Ecto neural progenitor cell (in vitro differentiated cells): Measurements from ENCODE around the gene FARSA.
"Not testable (repeated sequence)": the region's sequence is repeated elsewhere in the genome, so short reads cannot be mapped to it uniquely, and the experiment has no call there.

Experiments used
- DNase-seq: peaks from one replicate; pipeline ENCODE4 v3.0.0-alpha.2; 2018; ENCODE audit warnings: low spot score

The FARSA gene

DNA sequence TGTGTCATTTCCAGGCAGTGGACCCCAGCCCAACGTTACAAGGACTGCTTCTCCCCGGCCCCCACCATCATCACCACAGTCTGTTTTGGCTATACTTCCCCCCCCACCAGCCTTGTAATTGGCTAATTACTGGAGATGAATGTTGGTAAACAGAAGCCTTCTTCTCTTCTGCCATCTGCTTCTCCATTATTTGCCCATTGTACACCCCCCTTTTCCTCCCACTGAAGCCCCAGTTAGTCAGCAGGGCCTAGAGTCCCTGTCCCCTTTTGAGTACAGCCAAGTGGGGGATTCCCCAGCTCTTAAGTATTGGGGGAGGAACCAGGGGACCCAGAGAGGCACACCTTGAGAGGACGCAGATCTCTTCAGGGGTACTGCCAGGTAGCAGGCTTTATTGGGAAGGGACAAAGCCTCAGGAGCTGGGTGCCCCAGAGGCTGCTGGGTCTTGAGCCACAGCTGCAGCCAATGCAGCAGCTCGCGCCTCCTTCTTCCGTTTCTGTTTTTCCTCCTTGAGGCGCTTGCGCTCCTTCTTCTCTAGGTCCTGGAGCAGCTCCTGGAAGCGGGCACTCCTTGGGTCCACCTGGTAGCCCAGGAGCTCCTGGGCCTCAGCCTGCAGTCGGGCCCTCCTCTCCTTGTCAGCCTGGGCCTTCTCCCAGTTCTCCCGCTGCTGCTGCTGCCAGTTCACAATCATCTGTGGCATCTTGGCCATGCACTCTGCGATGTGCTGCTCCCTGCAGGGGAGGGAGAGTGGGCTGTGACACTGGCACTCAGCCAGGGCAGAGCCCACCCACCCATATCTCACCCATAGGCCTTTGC lies 20.5 kb upstream of the FARSA start:
- DNase-seq, result no peak

DNA sequence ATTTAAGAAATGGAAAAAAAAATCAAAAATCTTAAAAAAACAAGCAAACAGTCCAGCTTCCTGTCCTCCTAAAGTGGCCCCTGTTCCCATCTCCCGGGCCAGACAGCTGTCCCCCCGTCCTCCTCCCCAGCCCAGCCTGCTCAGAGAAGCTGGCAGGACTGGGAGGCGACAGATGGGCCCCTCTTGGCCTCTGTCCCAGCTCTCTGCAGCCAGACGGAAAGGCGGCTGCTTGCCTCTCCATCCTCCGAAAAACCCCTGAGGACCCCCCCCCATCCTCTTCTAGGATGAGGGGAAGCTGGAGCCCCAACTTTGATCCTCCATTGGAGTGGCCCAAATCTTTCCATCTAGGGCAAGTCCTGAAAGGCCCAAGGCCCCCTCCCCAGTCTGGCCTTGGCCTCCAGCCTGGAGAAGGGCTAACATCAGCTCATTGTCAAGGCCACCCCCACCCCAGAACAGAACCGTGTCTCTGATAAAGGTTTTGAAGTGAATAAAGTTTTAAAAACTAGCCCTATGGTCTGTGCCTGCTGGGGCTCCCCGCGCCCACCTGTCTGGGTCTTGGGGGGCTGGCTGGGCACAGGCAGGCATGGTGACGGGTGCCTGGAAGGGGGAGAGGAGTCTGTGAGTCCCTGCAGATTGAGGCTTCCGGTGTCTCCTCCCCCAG lies 19.8 kb upstream of the FARSA start:
- no peak for DNase-seq

DNA sequence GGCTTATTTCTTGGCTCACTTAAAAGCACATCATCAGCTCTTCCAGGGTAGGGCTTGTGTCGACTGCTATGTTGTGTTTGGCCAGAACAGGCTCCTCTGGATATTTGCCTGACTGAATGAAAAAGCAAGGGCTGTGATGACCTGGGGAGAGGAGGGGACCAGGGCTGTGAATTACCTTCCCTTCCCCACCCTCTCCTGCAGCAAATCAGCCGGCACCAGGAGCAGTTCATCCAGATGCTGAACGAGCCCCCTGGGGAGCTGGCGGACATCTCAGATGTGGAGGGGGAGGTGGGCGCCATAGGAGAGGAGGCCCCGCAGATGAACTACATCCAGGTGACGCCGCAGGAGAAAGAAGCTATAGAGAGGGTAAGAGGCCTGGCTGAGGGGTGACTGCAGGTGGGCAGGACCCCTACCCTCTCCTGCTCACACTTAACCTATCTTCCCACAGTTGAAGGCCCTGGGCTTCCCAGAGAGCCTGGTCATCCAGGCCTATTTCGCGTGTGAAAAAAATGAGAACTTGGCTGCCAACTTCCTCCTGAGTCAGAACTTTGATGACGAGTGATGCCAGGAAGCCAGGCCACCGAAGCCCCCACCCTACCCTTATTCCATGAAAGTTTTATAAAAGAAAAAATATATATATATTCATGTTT lies 19.1 kb upstream of the FARSA start:
- DNase-seq, result no peak

DNA sequence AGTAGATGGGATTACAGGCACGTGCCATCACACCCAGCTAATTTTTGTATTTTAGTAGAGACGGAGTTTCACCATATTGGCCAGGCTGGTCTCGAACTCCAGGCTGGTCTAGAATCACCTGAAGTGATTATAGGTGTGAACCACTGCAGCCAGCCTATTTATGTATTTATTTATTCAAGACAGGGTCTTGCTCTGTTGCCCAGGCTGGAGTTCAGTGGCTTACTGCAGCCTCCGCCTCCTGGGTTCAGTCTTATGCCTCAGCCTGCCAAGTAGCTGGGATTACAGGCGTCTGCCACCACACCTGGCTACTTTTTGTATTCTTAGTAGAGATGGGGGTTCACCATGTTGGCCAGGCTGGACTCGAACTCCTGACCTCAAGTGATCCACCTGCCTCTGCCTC lies 18.5 kb upstream of the FARSA start:
- not testable (repeated sequence) for DNase-seq

DNA sequence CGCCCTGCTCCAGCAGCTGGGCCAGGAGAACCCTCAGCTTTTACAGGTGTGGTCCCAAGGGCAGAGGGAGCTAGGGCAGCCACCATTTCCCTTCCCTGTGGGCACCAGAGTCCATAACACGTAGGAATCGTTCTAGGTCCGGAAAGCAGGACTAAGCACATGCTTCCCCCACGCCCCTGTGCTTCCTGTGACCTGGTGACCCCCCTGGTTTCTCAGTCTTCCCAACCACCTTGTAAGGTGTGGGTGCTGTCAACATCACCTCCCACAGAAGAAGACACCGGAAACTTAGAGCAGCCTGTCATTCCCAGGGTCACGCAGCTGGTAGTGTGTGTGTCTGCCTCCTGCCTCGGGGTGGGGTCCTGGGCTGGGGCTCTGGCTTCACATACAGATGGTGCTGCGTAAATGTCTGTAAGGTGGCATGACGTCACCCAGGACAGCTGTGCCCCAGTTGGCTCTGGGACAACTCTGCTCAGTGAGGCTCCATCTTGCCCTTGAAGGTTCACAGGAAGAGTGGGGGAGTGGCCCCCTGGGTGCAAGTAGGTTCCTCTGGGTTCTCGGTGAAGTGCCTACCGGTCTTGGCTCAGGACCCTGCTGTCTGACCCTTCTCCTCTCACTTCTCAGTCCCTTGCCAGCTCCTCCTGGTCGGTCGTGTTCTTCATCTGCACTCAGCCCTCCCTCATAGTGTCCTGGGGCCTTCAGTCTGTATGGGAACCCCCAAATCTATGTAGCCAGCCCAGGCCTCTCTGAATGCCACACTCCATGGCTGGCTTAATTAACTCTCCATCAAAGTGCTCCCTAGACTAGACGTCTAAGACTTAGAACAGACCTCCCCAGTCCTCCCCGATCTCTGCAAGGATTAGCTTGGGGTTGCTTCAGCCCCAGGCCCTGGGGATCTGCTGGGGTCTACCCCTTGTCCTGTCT lies 16.1 kb upstream of the FARSA start:
- no peak for DNase-seq

DNA sequence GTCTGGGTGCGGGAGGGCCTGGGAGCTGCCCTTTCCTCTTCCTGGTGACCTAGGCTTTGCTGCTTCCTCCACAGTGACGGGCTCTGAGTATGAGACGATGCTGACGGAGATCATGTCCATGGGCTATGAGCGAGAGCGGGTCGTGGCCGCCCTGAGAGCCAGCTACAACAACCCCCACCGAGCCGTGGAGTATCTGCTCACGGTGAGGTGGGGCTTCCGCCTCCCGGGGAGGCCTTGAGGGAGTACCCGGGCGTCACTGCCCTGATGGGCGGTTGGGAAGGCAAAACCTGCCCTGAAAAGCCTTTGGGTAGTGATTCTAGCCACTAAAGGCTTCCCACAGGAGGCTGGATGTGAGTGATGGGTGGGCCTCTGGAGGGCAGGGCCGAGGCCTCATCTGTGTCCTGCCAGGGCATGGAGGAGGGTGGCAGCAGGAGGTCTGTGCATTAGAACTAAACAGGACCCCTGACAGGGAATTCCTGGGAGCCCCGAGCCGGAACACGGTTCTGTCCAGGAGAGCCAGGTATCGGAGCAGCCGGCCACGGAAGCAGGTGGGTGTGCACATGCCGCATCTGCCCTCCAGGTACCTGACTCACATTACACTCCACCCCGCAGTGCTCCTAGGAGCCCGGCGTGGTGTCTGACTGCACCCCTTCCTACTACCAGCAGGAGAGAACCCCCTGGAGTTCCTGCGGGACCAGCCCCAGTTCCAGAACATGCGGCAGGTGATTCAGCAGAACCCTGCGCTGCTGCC lies 15.3 kb upstream of the FARSA start:
- no peak for DNase-seq

DNA sequence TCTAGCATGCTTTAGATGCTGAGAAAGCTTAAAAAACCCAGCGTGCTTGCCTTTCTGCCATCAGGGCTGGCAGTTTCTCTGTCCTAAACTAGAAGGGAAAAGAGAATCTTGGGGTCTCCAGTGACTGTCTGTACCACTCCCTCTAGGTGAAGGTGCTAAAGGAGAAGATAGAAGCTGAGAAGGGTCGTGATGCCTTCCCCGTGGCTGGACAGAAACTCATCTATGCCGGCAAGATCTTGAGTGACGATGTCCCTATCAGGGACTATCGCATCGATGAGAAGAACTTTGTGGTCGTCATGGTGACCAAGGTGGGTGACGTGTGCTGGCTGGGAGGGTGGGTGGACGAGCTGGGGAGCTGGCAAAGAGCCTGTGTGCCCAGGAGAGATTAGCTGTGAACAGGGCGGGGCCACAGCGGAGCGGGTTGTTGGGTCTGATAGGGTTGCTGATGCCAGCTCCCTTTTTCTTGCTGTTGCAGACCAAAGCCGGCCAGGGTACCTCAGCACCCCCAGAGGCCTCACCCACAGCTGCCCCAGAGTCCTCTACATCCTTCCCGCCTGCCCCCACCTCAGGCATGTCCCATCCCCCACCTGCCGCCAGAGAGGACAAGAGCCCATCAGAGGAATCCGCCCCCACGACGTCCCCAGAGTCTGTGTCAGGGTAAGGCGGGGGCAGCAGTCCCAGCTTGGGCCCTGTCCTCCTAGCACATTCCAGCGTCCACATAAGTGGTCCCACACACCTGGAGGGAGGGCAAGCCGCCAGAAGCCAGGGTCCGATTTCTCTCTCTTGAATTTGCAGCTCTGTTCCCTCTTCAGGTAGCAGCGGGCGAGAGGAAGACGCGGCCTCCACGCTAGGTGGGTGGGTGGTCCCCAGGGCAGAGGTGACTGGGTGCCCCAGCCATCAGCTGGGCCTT lies 14.4 kb upstream of the FARSA start:
- no peak for DNase-seq

DNA sequence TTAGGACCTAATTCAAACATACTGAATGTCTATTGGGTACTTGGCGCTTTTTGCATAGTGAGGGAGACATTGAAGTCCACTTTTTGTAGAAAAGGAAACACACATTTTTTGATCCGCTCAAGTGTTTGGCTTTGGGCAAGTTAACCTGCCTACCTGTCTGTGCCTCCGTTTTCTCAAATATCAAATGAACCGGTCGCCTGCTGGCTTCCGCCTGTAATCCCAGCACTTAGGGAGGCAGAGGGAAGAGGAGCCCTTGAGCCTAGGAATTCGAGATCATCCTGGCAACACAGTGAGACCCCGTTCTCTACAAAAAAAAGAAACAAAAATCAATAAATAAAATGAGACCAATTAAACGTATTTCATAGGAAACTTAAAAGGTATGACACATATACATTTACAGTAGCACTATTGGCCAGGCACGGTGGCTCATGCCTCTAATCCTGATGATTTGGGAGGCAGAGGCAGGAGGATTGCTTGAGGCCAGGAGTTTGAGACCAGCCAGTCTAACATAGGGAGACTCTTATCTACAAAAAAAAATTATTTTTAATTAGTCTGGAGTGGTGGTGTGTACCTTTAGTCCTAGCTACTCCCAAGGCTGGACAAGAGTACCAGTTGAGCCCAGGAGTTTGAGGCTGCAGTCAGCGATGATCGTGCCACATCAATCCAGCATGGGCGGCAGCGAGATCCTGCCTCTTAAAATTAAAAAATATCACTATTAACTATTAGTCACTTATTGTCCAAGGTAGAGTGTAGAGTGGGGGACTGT lies 13.4 kb upstream of the FARSA start:
- DNase-seq, result no peak

DNA sequence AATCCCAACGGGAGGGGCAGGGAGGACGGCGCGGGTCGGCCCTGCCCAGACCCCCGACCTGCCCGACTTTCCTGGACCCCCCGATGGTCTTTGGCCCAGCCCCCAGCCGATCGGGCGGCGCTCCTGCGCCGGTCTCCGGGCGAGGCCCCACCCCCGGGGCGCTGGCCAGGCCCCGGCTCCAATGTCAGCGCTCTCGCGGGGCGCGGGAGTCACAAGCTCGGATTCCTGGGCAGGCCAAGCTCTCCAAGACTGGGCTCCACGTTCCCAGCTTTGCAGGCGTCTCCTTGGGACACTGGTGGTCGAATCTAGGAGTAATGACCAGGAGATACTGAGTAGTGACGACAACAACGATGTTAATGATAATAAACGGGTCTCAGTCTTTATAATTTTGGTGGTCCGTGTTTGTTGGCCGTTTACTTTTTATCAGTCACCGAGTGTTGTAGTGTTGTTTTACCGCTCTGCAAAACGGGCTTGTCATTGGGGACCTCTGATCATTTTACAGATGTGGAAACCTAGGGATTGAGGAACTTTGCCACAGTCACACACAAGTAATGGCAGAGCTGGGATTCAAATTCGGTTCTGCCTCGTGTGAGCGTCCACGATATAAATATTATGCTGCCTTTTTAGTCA lies 12.7 kb upstream of the FARSA start:
- DNase-seq, result peak; percentile 89

DNA sequence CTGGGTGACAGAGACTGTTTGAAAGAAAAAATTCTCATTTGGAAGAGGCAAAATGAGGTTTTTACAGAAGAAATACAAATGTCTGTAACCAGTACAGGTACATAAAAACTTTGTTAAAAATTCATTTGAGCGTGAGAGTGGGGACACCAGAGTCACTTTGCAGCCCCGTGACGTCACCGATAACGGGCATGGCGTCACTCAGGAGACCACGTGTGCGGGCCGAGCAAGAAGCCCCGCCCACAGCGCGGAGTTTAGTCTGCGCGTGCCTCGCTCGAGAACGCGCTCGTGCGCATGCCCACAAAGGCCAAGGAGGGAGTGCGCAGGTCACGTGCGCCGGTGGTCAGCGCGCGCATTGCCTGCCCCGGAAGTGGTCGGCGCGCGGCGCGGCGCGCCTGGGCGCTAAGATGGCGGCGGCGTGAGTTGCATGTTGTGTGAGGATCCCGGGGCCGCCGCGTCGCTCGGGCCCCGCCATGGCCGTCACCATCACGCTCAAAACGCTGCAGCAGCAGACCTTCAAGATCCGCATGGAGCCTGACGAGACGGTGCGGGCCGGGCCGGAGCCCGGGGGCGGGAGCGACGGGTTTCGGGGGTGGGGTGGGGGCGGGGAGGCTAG lies 12.1 kb upstream of the FARSA start, which contains the start of gene RAD23A:
TSS of gene RAD23A (plus strand) at position 384 of the 613 bp plus-strand sequence. CDS start at position 471, 87 bp downstream.
- DNase-seq, result peak; percentile 99

DNA sequence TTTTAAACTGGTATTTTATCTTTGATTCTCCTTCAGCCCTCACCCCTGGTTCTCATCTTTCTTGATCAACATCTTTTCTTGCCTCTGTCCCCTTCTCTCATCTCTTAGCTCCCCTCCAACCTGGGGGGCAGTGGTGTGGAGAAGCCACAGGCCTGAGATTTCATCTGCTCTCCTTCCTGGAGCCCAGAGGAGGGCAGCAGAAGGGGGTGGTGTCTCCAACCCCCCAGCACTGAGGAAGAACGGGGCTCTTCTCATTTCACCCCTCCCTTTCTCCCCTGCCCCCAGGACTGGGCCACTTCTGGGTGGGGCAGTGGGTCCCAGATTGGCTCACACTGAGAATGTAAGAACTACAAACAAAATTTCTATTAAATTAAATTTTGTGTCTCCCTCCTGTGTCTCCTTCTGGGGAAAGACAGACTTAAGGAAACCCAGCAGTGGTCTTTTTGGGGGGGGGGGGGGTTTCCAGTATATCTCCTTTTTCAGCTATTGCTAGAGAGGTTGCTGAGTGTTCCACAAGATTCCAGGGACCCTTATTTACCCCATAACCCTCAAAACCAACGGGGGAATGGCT lies 10.7 kb upstream of the FARSA start:
- DNase-seq, result no peak

DNA sequence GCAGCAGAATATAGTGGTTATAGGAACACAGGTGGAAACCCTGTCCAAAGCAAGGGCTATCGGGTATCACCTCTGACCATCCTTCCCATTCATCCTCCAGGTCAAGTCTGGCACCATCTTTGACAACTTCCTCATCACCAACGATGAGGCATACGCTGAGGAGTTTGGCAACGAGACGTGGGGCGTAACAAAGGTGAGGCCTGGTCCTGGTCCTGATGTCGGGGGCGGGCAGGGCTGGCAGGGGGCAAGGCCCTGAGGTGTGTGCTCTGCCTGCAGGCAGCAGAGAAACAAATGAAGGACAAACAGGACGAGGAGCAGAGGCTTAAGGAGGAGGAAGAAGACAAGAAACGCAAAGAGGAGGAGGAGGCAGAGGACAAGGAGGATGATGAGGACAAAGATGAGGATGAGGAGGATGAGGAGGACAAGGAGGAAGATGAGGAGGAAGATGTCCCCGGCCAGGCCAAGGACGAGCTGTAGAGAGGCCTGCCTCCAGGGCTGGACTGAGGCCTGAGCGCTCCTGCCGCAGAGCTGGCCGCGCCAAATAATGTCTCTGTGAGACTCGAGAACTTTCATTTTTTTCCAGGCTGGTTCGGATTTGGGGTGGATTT lies 10.0 kb upstream of the FARSA start:
- DNase-seq, result no peak

DNA sequence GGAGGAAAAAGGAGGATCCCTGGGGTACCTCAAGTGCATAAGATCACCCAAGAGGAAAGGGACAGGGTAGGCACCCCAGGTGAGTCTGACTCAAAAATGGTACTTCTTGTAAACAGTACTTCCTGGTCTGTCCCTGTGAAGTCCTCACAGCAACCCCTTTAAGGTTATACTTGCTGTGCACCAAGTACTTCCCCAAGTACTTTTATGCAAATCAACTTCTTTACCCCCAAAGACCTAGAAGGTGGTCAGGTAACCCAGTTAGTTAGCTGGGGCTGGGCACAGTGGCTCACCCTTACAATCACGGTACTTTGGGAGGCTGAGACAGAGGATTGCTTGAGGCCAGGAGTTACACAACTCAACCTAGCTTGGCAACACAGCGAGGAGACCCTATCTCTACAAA lies 7.4 kb upstream of the FARSA start:
- no peak for DNase-seq

DNA sequence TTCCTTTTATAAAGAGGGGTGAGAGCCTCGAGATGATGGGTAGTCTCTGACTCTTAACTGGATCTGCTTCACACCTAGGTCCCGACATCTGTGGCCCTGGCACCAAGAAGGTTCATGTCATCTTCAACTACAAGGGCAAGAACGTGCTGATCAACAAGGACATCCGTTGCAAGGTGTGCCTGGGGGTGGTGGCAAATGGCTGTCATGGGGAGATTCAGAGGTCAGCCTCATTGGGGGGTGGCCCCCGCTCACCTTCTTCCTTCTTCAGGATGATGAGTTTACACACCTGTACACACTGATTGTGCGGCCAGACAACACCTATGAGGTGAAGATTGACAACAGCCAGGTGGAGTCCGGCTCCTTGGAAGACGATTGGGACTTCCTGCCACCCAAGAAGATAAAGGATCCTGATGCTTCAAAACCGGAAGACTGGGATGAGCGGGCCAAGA lies 6.5 kb upstream of the FARSA start:
- no peak for DNase-seq

DNA sequence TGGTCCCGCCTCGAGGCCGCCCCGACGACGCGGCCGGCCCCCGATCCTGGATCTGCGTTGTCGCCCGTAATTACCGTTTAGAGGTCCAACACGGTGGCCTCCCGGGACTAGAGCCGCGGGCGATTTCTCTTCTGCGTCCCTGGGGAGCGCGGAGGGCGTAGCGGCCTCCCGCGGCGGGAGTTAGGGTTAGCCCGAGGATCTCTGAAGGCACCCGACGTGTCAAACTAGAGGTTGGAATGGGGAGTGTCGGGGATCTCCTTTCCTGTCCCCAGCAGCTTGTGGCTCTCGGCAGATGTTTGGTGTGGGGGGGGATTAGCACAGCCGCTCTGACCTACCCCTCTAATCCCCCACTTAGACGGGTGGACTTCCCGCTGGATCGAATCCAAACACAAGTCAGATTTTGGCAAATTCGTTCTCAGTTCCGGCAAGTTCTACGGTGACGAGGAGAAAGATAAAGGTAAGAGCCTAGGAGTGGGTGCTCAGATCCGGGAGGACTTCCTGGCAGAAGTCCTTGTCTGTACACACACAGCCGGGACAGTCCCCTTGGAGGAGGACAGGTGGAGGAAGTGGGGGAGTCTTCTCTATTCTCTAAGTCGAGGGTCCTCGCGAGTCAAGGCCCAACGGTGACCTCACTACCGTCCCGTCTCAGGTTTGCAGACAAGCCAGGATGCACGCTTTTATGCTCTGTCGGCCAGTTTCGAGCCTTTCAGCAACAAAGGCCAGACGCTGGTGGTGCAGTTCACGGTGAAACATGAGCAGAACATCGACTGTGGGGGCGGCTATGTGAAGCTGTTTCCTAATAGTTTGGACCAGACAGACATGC lies 5.5 kb upstream of the FARSA start:
- DNase-seq, result no peak

DNA sequence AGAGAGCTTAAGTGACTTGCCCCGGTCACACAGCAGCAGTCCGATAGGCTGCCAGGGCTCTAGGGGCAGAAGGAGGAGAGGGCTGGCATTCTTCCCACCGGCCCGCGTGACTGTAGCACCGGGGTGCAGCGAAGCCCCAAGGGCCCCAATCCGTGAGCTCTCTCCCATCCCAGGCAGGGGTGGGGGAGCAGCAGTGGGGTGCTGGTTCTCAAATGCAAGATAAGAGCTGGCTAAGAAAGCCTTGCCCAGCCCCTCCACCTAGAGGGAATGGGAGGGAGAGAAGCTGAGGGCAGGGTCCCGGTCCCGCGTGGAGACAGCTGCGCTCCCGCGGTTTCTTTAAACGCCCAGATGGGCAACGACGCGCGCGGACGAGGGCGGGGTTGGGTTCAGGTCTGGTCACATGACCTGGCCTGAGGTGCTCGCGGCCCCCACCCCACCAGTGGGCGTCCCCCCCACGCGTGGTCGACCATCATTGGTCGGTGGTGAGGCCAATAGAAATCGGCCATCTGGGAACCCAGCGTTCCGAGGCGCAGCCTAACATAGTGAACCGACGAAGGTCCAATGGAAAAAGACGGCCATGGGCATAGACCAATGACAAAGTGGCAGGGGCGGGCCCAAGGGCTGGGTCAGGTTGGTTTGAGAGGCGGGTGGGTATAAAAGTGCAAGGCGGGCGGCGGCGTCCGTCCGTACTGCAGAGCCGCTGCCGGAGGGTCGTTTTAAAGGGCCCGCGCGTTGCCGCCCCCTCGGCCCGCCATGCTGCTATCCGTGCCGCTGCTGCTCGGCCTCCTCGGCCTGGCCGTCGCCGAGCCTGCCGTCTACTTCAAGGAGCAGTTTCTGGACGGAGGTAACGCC lies 4.6 kb upstream of the FARSA start, which contains the start of gene CALR:
TSS of gene CALR (plus strand) at position 683 of the 852 bp plus-strand sequence. CDS start at position 754, 71 bp downstream.
- peak; percentile 99 for DNase-seq
